HepG2 (cell line): ENCODE results near the gene IFNAR1.

ENCODE experiments used
- ATF7 ChIP-seq, 2 experiments: fragments of 450-650 bp in 1 of 2; sonication (generic) in 1 of 2; formaldehyde crosslinking in 1 of 2; IDR thresholded peaks; 2 replicates each; pipeline versions ENCODE4 v1.4.0 to v1.6.1; 2016 to 2020; ENCODE audit warnings: antibody characterized with exemption in 1 of 2, mild to moderate bottlenecking in 1 of 2, missing genetic modification reagents in 1 of 2
- CBX5 ChIP-seq: sonication (generic); formaldehyde crosslinking; IDR thresholded peaks from 2 replicates; pipeline ENCODE4 v1.4.0; 2020; ENCODE audit warnings: missing genetic modification reagents, borderline replicate concordance
- CTCF ChIP-seq: sonication (generic); formaldehyde crosslinking; IDR thresholded peaks from 2 replicates; pipeline ENCODE4 v1.5.0; 2020; ENCODE audit warnings: mild to moderate bottlenecking, missing genetic modification reagents, moderate library complexity
- FOXK1 ChIP-seq: sonication (generic); formaldehyde crosslinking; IDR thresholded peaks from 2 replicates; pipeline ENCODE4 v1.4.0; 2020; ENCODE audit warnings: low read depth, missing genetic modification reagents, borderline replicate concordance
- HDAC2 ChIP-seq: sonication (generic); formaldehyde crosslinking; IDR thresholded peaks from 2 replicates; pipeline ENCODE4 v1.4.0; 2020; ENCODE audit warnings: missing genetic modification reagents
- YY1 ChIP-seq: IDR thresholded peaks from 2 replicates; pipeline ENCODE4 v1.6.1; 2011; ENCODE audit warnings: low read length, low read depth, moderate library complexity, mild to moderate bottlenecking; ENCODE audit not compliant: insufficient read depth, insufficient replicate concordance
- ZNF703 ChIP-seq: sonication (generic); formaldehyde crosslinking; IDR thresholded peaks from 2 replicates; pipeline ENCODE4 v1.5.1; 2020; ENCODE audit warnings: missing genetic modification reagents, mild to moderate bottlenecking, moderate library complexity, borderline replicate concordance
- ZSCAN22 ChIP-seq: sonication (generic); formaldehyde crosslinking; IDR thresholded peaks from 2 replicates; pipeline ENCODE4 v1.4.0; 2020; ENCODE audit warnings: mild to moderate bottlenecking, missing genetic modification reagents

DNA sequence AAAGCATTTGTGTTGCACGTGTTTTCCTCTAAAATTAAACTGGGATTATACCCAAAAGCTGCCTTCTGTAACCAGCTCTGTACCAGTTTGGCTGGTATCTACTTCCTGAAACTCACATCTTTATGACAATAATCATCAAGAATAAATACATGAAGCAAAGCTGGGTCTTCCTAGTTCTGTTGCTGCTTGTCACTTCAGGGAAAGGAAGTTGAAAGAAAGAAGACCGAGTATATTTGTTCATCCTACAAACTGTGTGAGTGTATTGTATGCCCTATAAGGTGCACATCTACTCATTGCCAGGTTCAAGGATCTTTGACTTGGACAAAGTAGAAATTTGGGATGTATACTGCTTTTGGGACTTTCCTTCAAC lies 49.3 kb downstream of the IFNAR1 start:
- TF ChIP-seq CTCF (CRISPR knock-in tag): no peak
- TF ChIP-seq CBX5 (CRISPR knock-in tag): no peak
- no peak for TF ChIP-seq ZSCAN22 (CRISPR knock-in tag)
- TF ChIP-seq HDAC2 (CRISPR knock-in tag): no peak
- no peak for TF ChIP-seq YY1
- TF ChIP-seq ZNF703 (CRISPR knock-in tag): no peak
- no peak for TF ChIP-seq ATF7 (IDR thresholded peaks at IDR 0.05)
- no peak for TF ChIP-seq ATF7 (CRISPR knock-in tag; IDR thresholded peaks at IDR 0.05)
- no peak for TF ChIP-seq FOXK1 (CRISPR knock-in tag)
